HUES64 (cell line): ENCODE data around the gene USP28.
"Not testable (repeated sequence)": the region's sequence is repeated elsewhere in the genome, so short reads cannot be mapped to it uniquely, and the experiment has no call there.

Experiments
- H3K27ac ChIP-seq: 2 replicates; pipeline ENCODE4 v1.7.0; 2013; ENCODE audit warnings: low read depth, low read length, inconsistent platforms
- H3K27me3 ChIP-seq: 2 replicates; pipeline ENCODE4 v1.6.1; 2013; ENCODE audit warnings: mild to moderate bottlenecking, low read length; ENCODE audit not compliant: insufficient read depth
- H3K36me3 ChIP-seq: 2 replicates; pipeline ENCODE4 v1.6.1; 2013; ENCODE audit warnings: mild to moderate bottlenecking, low read length; ENCODE audit not compliant: insufficient read depth
- H3K4me1 ChIP-seq: 2 replicates; pipeline ENCODE4 v1.6.1; 2013; ENCODE audit warnings: mild to moderate bottlenecking, low read length, moderate library complexity; ENCODE audit not compliant: insufficient read depth
- H3K4me3 ChIP-seq: 2 replicates; pipeline ENCODE4 v1.5.1; 2013; ENCODE audit warnings: mild to moderate bottlenecking, low read length, moderate library complexity
- H3K9ac ChIP-seq: 2 replicates; pipeline ENCODE4 v1.6.1; 2013; ENCODE audit warnings: mild to moderate bottlenecking, low read depth, low read length
- H3K9me3 ChIP-seq: 2 replicates; pipeline ENCODE4 v1.6.1; 2013; ENCODE audit warnings: low read depth, low read length; ENCODE audit not compliant: insufficient read depth
- WGBS: fragments of 150-250, 120-280 bp; methylation state at CpG from one replicate; pipeline ENCODE4 v1.1.7; 2013; ENCODE audit warnings: missing lambda C conversion rate; 5-methylcytosine and 5-hydroxymethylcytosine counted together

The USP28 gene

GRCh38 chr11:113896156-113896879 is 20.9 kb upstream of the USP28 start:
- no peak overlapping the region for H3K27ac ChIP-seq
- no peak overlapping the region for H3K9ac ChIP-seq
- H3K9me3 ChIP-seq = no peaks in the 10 kb centered on the region
- peaks cover 21% of the 10 kb centered on the region for H3K4me1 ChIP-seq
- H3K4me3 ChIP-seq = no peak overlapping the region
- 31% methylated on average over 10 of the region's 10 CpGs for WGBS
- no peaks in the 10 kb centered on the region for H3K27me3 ChIP-seq
- H3K36me3 ChIP-seq = no peaks in the 10 kb centered on the region

GRCh38 chr11:113895367-113896155 is 20.2 kb upstream of the USP28 start:
- H3K36me3 ChIP-seq = no peaks in the 10 kb centered on the region
- no peaks in the 10 kb centered on the region for H3K9me3 ChIP-seq
- H3K4me1 ChIP-seq = peaks cover 21% of the 10 kb centered on the region
- no peak overlapping the region for H3K27ac ChIP-seq
- no peaks in the 10 kb centered on the region for H3K27me3 ChIP-seq
- 52% methylated on average over 9 of the region's 10 CpGs for WGBS
- no peak overlapping the region for H3K9ac ChIP-seq
- no peak overlapping the region for H3K4me3 ChIP-seq

GRCh38 chr11:113894421-113894996 is 19.1 kb upstream of the USP28 start:
- H3K27ac ChIP-seq = no peak overlapping the region
- H3K4me1 ChIP-seq = peaks cover 21% of the 10 kb centered on the region
- no peak overlapping the region for H3K4me3 ChIP-seq
- WGBS = 89% methylated on average over 8 of the region's 9 CpGs
- no peaks in the 10 kb centered on the region for H3K27me3 ChIP-seq
- H3K9ac ChIP-seq = no peak overlapping the region
- H3K9me3 ChIP-seq = no peaks in the 10 kb centered on the region
- H3K36me3 ChIP-seq = no peaks in the 10 kb centered on the region

DNA sequence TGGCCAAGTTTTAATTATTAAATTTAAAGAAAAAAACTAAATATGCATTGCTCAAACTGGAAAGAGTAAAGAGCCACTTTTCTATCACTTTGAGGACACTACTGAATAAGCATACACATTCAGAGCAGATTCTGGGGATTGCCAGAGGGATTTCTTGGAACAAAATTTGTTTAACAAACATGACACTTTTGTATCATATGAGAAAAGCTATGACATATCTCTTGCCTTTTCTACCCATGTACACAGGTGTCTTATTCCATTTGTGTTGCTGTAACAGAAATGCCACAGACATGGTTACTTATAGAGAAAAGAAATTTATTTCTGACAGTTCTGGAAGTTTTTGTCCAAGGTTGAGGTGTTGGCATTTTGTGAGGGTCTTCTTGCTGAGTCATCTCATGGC is 13.5 kb upstream of the USP28 start:
- Histone ChIP-seq H3K9me3 (no peaks in the 10 kb centered on the region), H3K36me3 (no peaks in the 10 kb centered on the region), H3K4me1 (peaks cover 17% of the 10 kb centered on the region), H3K9ac (no peak overlapping the region), H3K27me3 (no peaks in the 10 kb centered on the region), H3K27ac (no peak overlapping the region), H3K4me3 (no peak overlapping the region)

- Histone ChIP-seq H3K27ac (no peak overlapping the region), H3K9me3 (no peaks in the 10 kb centered on the region), H3K9ac (no peak overlapping the region), H3K27me3 (no peaks in the 10 kb centered on the region), H3K36me3 (no peaks in the 10 kb centered on the region), H3K4me1 (peaks cover 17% of the 10 kb centered on the region), H3K4me3 (no peak overlapping the region)
- 49% methylated on average over 5 of the region's 6 CpGs for WGBS
Observed at GRCh38 chr11:113885897-113886296, 10.5 kb upstream of the USP28 start.

- Histone ChIP-seq H3K4me3 (no peak overlapping the region), H3K27me3 (no peaks in the 10 kb centered on the region), H3K9me3 (no peaks in the 10 kb centered on the region), H3K9ac (0 out of 2 replicates have a peak overlapping the region, but pooled peaks have one; percentile 20), H3K36me3 (no peaks in the 10 kb centered on the region), H3K4me1 (peaks cover 17% of the 10 kb centered on the region), H3K27ac (peak overlapping the region; percentile 72; the same call in 1 of the 2 replicates)
- WGBS = 61% methylated on average over 6 of the region's 7 CpGs
Observed at GRCh38 chr11:113884361-113884836, 9.0 kb upstream of the USP28 start.

- Histone ChIP-seq H3K9ac (no peak overlapping the region), H3K27ac (no peak overlapping the region), H3K9me3 (no peaks in the 10 kb centered on the region), H3K36me3 (no peaks in the 10 kb centered on the region), H3K27me3 (no peaks in the 10 kb centered on the region), H3K4me3 (no peak overlapping the region), H3K4me1 (peaks cover 15% of the 10 kb centered on the region)
- WGBS = 79% methylated on average over 1 of the region's 1 CpG
Observed at GRCh38 chr11:113881856-113882255, 6.5 kb upstream of the USP28 start.

- Histone ChIP-seq H3K9me3 (no peaks in the 10 kb centered on the region), H3K27me3 (no peaks in the 10 kb centered on the region), H3K4me1 (peaks cover 17% of the 10 kb centered on the region), H3K4me3 (no peak overlapping the region), H3K9ac (no peak overlapping the region), H3K27ac (no peak overlapping the region), H3K36me3 (no peaks in the 10 kb centered on the region)
- 89% methylated on average over 3 of the region's 4 CpGs for WGBS
Observed at GRCh38 chr11:113880971-113881370, 5.6 kb upstream of the USP28 start.

DNA sequence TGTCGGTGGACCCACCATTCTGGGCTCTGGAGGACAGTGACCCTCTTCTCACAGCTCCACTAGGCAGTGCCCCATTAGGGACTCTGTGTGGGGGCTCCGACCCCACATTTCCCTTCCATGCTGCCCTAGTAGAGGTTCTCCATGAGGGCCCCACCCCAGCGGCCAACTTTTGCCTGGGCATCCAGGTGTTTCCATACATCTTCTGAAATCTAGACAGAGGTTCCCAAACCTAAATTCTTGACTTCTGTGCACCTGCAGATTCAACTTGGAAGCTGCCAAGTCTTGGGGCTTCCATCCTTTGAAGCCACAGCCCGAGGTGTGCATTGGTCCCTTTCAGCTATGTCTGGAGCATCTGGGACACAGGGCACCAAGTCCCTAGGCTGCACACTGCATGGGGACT is 4.1 kb upstream of the USP28 start:
- not testable (repeated sequence) for H3K4me3 ChIP-seq, H3K27ac ChIP-seq, H3K9ac ChIP-seq, H3K36me3 ChIP-seq, H3K9me3 ChIP-seq, H3K27me3 ChIP-seq
- peaks cover 16% of the 10 kb centered on the region for H3K4me1 ChIP-seq
- 95% methylated on average over 4 of the region's 4 CpGs for WGBS

DNA sequence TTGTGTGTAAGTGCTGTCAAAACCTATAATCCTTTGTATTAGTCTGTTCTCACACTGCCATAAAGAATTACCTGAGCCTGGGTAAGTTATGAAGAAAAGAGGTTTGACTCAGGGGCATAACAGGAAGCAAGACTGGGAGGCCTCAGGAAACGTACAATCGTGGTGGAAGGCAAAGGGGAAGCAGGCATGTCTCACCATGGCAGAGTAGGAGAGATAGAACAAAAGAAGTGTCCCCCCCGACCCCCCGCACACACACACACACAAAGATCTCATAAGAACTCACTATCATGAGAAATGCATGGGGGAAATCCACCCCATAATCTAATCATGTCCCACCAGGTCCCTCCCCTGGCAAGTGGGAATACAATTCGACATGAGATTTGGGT is 2.3 kb upstream of the USP28 start:
- H3K27ac ChIP-seq = no peak overlapping the region
- peaks cover 4% of the 10 kb centered on the region; the same call in 1 of the 2 replicates for H3K36me3 ChIP-seq
- H3K4me3 ChIP-seq = no peak overlapping the region
- H3K4me1 ChIP-seq = peaks cover 21% of the 10 kb centered on the region
- no peaks in the 10 kb centered on the region for H3K9me3 ChIP-seq
- no peaks in the 10 kb centered on the region for H3K27me3 ChIP-seq
- H3K9ac ChIP-seq = no peak overlapping the region
- 94% methylated on average over 5 of the region's 5 CpGs for WGBS
